IMR-90 (cell line): ENCODE measurements around the gene ATF7IP.

Source experiments
- BHLHE40 ChIP-seq: fragments of 150-350 bp; IDR thresholded peaks from 2 replicates; pipeline ENCODE4 v1.6.1; 2016; ENCODE audit warnings: mild to moderate bottlenecking, low read depth, low read length
- CTCF ChIP-seq: conservative IDR thresholded peaks from 2 replicates; pipeline ENCODE4 v1.5.1; 2012; ENCODE audit warnings: mild to moderate bottlenecking, low read depth, low read length, improper control_type of control experiment
- RAD21 ChIP-seq: IDR thresholded peaks from 2 replicates; pipeline ENCODE4 v1.6.1; 2012; ENCODE audit warnings: low read length, improper control_type of control experiment
- RCOR1 ChIP-seq: IDR thresholded peaks from 2 replicates; pipeline ENCODE4 v1.6.1; 2012; ENCODE audit warnings: mild to moderate bottlenecking, low read length, improper control_type of control experiment; ENCODE audit not compliant: insufficient replicate concordance
- USF2 ChIP-seq: fragments of 150-350 bp; IDR thresholded peaks from 2 replicates; pipeline ENCODE4 v1.6.1; 2017; ENCODE audit warnings: mild to moderate bottlenecking, antibody characterized with exemption, low read length, low read depth

GRCh38 chr12:14369311-14369710, 3.8 kb downstream of the ATF7IP start:
- TF ChIP-seq CTCF (no peak), RCOR1 (no peak), USF2 (no peak), RAD21 (no peak), BHLHE40 (no peak)
